Prostate gland (tissue), 2 donors: ENCODE data around the gene PVR.

Experiments
- CTCF ChIP-seq, 4 experiments: fragments of 200-600 bp in 2 of 4; fragments of 450-650 bp in 2 of 4; sonication (generic) in 2 of 4; IDR thresholded peaks; 1 replicate in 3 of 4; 2 replicates in 1 of 4; pipeline ENCODE4 v1.5.1; 2016 to 2019; ENCODE audit warnings: antibody characterized with exemption in 4 of 4, mild to moderate bottlenecking in 2 of 4, moderate library complexity in 2 of 4
- POLR2A ChIP-seq: fragments of 450-650 bp; IDR thresholded peaks from one replicate; pipeline ENCODE4 v1.6.1; 2016; ENCODE audit warnings: antibody characterized with exemption, mild to moderate bottlenecking

GRCh38 chr19:44712864-44713515, 69.3 kb downstream of the PVR start:
- TF ChIP-seq CTCF (IDR thresholded peaks at IDR 0.05) (no peak), POLR2A (no peak)
